Right atrium auricular region (tissue), 2 donors: ENCODE measurements around the gene CORO2B. TPM values are rescaled to one million over a fixed set of nuclear protein-coding genes. Genes with fewer than 3 reads are reported as not detected.

Experiments
- DNase-seq: peaks from one replicate; pipeline ENCODE4 v3.0.0-alpha.2; 2019; ENCODE audit warnings: low spot score
- H3K27ac ChIP-seq, 2 donors: fragments of 200-600 bp; sonication (generic); 1 replicate in 1 of 2; 2 replicates in 1 of 2; pipeline ENCODE4 v1.5.1; 2016 to 2019
- H3K27me3 ChIP-seq, 2 donors: fragments of 200-600 bp; sonication (generic); one replicate each; pipeline versions ENCODE4 v1.5.1 to v1.6.0; 2017 to 2019
- H3K36me3 ChIP-seq: fragments of 200-600 bp; sonication (generic); one replicate; pipeline ENCODE4 v1.5.1; 2016
- H3K4me1 ChIP-seq, 2 donors: fragments of 200-600 bp; sonication (generic); one replicate each; pipeline versions ENCODE4 v1.5.1 to v1.6.0; 2017 to 2019
- H3K4me3 ChIP-seq, 2 donors: fragments of 200-600 bp; sonication (generic); 1 replicate in 1 of 2; 2 replicates in 1 of 2; pipeline ENCODE4 v1.5.1; 2017 to 2019; ENCODE audit warnings: mild to moderate bottlenecking in 1 of 2, moderate library complexity in 1 of 2
- H3K9me3 ChIP-seq, 2 donors: fragments of 200-600 bp; sonication (generic); one replicate each; pipeline ENCODE4 v1.5.1; 2019
- total RNA-seq, 2 donors: library from RNA; depleted of rRNA; stranded (reverse); fragments of >200 nt; gene quantifications; one replicate each; pipeline ENCODE4 v1.1.0, GENCODE V29; 2016
- TF ChIP-seq, protein P1 (sequence below), 2 donors: fragments of 200-600 bp; sonication (generic); IDR thresholded peaks; one replicate each; pipeline ENCODE4 v1.5.1; 2019; ENCODE audit warnings: antibody characterized with exemption in 2 of 2

Gene CORO2B
- total RNA-seq, 2 donors from 2014 or later: 6.0 to 9.7 TPM

DNA sequence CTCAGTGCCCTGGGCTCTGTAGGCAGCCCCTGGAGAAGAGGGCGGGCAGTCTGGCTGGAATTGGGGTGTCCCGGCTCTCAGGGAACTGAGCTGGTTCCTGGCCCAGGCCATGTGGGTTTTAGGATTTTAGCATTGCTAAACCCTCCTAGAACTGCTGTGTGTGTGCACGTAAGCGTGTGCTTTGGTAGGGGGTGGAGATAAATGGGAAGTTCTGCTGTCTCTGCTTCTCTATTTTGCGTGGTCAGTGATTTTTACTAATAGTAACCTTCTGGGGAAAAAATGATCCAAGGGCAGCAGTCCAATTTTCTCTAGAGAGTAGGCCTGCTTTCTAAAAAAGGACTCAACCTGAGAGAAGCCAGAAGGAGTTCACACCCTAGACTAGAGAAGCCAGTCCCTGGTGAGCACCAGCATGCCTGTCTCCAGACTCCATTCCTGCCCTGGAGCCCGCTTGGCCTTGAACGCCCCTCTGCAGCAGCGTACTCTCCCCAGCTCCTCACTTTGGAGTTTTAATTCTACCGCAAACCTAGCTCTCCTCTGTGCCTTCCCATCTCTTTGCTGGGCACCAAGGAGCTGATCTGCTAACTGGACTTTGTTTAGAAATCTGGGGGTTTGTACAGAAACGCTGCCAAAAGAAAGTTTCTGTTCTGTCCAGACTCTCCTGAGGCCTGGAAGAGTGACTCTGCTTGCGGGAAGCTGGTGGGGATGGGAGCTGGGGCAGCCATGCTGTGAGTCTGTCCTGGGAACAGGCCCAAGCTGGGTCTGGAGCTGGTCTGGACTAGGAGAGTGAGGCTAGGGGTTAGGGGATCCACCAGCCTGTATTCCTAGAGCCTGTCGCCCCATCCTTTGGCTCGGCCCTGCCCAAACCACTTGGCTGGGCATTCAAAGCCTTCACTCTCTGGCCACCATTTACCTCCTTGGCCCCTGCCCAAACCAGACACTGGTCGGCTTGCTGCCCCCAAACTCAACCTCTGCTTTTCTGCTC, 19.7 kb downstream of the CORO2B start:
- Histone ChIP-seq H3K27ac (peak overlapping the region; percentile 8 to 46), H3K4me3 (no peak overlapping the region), H3K27me3 (no peaks in the 10 kb centered on the region), H3K4me1 (peaks cover 0 to 76% of the 10 kb centered on the region in 2 donors), H3K36me3 (no peaks in the 10 kb centered on the region), H3K9me3 (no peaks in the 10 kb centered on the region)
- DNase-seq: no peak
- TF ChIP-seq, protein P1, sequence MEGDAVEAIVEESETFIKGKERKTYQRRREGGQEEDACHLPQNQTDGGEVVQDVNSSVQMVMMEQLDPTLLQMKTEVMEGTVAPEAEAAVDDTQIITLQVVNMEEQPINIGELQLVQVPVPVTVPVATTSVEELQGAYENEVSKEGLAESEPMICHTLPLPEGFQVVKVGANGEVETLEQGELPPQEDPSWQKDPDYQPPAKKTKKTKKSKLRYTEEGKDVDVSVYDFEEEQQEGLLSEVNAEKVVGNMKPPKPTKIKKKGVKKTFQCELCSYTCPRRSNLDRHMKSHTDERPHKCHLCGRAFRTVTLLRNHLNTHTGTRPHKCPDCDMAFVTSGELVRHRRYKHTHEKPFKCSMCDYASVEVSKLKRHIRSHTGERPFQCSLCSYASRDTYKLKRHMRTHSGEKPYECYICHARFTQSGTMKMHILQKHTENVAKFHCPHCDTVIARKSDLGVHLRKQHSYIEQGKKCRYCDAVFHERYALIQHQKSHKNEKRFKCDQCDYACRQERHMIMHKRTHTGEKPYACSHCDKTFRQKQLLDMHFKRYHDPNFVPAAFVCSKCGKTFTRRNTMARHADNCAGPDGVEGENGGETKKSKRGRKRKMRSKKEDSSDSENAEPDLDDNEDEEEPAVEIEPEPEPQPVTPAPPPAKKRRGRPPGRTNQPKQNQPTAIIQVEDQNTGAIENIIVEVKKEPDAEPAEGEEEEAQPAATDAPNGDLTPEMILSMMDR (IDR thresholded peaks at IDR 0.05): no peak

DNA sequence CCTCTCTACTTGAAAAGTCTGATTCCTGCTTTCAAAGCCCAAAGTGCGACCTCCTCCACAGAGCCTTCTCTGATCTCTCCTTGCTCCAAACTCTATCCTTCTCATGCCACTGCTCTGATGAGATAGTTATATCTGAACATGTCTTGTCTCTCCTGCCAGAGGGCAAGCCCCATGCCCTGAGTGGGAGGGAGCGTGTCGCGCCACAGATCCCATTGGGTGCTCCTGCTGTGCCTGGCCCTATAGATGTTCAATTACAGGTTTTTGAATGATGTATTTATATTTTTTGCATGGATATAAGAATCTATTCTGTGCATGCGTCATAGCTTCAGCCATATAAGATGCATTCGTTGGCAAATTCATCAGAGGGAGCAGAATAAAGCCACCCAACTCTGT, 20.4 kb downstream of the CORO2B start:
- peaks cover 0 to 73% of the 10 kb centered on the region in 2 donors for H3K4me1 ChIP-seq
- no peaks in the 10 kb centered on the region for H3K36me3 ChIP-seq

DNA sequence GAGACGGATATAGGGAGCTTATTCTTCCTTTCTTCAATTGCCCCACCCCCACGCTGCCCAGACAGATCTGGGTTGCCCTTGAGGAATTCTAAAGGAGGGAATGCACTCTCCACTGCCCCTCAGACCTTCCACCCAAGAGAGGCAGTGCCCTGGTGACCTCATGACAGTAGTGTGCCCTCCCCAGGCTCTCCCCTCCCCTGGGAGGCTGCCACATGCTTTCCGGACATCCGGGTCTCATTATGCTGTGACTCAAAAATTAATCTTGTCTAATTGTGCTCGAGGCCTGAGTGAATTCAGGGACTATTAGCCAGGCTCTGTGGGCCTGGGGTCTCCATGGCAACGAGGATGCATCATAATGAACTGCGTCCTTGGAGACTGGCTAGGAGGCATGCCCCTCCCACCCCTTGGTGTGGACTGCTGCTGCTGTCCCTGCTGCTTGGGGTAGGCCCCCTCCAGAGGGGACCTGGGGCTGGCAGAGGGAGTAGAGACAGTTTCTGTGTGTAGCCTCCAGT, 20.8 kb downstream of the CORO2B start:
- Histone ChIP-seq H3K9me3 (no peaks in the 10 kb centered on the region), H3K4me1 (peaks cover 0 to 69% of the 10 kb centered on the region in 2 donors), H3K27ac (peak overlapping the region in 1 of 2 donors; percentile 46), H3K36me3 (no peaks in the 10 kb centered on the region), H3K4me3 (no peak overlapping the region), H3K27me3 (no peaks in the 10 kb centered on the region)
- DNase-seq: no peak
- TF ChIP-seq, protein P1 (IDR thresholded peaks at IDR 0.05): no peak

More for the DNA sequence above, 20.4 kb downstream of the CORO2B start:
- Histone ChIP-seq H3K27me3 (no peaks in the 10 kb centered on the region), H3K4me3 (no peak overlapping the region), H3K27ac (peak overlapping the region; percentile 8 to 46), H3K9me3 (no peaks in the 10 kb centered on the region)
- DNase-seq: no peak
- TF ChIP-seq, protein P1 (IDR thresholded peaks at IDR 0.05): no peak

DNA sequence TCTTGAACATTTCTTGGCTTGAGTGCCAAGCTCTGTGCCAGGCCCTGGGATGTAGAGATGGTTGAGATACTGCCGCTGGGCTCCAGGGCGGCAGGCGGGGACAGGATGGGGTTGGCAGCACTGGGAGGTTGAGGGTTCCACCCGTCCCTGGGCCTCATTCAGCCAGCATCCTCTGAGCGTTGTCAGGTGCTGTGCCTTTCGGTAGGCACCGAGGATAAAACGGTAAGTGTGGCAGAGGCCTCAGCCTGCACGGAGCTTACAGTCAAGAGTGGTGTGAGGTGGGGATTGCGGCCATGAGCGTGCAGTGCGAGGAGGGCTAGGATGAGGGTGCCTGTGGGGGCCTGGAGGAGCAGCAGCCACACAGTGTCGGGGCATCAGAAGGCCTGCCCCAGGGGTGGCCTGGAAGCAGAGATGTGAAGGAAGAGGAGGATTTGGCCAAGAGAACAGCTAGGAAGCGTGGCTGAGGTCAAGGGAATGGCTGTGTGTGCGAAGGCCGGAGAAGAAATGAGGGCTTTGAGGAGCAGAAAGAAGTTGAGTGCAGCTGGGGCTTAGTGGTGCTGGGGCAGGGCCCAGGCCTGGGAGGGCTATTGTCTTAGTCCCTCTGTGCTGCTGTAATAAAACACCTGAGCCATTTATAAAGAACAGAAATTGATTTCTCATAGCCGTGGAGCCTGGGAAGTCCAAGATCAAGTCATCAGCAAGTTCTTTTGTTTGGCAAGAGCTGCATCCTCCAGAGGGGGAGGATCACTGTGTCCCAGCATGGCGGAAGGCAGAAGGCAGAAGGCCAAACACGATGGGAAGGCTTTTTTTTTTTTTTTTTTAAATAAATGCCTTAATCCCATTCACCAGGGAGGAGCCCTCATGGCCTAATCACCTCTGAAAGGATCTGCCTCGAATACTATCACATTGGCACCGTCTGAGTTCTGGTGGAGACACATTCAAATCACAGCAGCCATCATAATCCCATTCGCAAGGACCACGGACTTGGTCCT, 22.7 kb downstream of the CORO2B start:
- H3K4me1 ChIP-seq: peaks cover 0 to 72% of the 10 kb centered on the region in 2 donors
- H3K27ac ChIP-seq: peak overlapping the region; percentile 60 to 62
- no peak for DNase-seq
- TF ChIP-seq, protein P1 (IDR thresholded peaks at IDR 0.05): no peak
- H3K4me3 ChIP-seq: no peak overlapping the region
- H3K9me3 ChIP-seq: no peaks in the 10 kb centered on the region
- H3K27me3 ChIP-seq: no peaks in the 10 kb centered on the region
- no peaks in the 10 kb centered on the region for H3K36me3 ChIP-seq

DNA sequence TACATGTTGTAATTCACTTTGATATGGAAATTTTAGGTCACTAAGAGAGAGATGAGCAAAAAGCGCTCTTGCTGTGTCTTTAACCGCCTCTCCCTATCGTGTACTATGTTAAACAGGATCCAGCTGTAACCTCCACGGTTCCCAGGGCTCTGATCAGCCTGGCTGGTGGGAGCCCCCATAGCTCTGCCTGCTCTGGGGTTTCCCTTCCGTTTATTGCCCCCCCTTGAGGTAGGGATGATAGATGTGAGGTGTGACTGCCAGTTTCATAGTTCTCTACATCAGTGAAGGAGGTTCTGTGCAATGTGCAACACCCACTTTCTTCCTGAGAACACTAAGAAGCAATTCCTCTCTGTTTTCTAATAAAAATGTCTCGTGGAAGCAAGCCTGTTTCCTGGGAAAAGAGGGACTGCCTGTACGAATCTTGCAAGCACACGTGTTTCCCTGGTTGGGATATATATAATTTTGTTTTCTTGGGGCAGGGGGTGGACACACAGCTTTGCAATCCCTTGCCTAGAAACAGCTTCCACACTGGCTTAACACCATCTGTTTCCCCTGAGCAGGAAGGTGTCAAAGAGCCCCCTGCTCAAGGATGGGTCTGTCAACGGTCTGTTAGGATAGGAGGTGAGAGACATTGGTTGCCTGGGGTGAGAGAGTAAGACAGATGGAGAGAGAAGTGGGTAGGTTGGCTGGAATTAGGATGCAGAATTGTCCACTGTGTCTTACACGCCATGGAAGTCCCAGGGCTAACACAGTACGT, 23.8 kb downstream of the CORO2B start:
- H3K36me3 ChIP-seq: no peaks in the 10 kb centered on the region
- H3K9me3 ChIP-seq: no peaks in the 10 kb centered on the region
- H3K27ac ChIP-seq: peak overlapping the region; percentile 7 to 40
- H3K27me3 ChIP-seq: no peaks in the 10 kb centered on the region
- TF ChIP-seq, protein P1 (IDR thresholded peaks at IDR 0.05): no peak
- H3K4me3 ChIP-seq: no peak overlapping the region
- H3K4me1 ChIP-seq: peaks cover 0 to 76% of the 10 kb centered on the region in 2 donors
- no peak for DNase-seq
